HG03520 (cell line): ENCODE results near the gene KAT6B.
"Not testable (repeated sequence)": the region's sequence is repeated elsewhere in the genome, so short reads cannot be mapped to it uniquely, and the experiment has no call there.

Experiments
- ATAC-seq: cut with Tn5 transposase; IDR thresholded peaks from one replicate; pipeline ENCODE4 v1.9.1; 2021; ENCODE audit warnings: mild to moderate bottlenecking, moderate library complexity; ENCODE audit not compliant: unreplicated experiment

The KAT6B gene

GRCh38 chr10:75029857-75030256, 203.5 kb downstream of the KAT6B start:
- ATAC-seq, result no peak

GRCh38 chr10:75030371-75030770, 204.0 kb downstream of the KAT6B start:
- no peak for ATAC-seq

- no peak for ATAC-seq
These were observed 205.7 kb downstream of the KAT6B start for GRCh38 chr10:75032119-75032518.

DNA sequence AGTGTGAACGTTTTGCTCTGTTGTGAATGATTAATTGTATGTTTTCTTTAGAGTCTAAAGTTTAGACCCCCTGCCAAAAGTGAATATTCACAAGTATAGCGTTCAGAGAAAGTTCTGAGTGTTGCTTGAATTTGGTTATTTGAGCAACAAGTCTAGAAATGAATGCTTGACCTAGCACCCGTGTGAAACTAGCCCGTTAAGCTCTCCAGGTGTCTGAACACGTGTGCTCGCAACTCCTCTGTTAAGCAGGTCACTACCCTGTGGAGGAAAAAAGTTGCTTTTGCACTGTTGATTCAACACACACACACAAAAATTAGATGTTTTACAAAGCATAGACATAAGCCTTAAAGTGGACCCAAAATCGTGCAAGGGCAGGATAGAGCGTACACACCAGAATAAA, 206.4 kb downstream of the KAT6B start:
- ATAC-seq, result no peak

DNA sequence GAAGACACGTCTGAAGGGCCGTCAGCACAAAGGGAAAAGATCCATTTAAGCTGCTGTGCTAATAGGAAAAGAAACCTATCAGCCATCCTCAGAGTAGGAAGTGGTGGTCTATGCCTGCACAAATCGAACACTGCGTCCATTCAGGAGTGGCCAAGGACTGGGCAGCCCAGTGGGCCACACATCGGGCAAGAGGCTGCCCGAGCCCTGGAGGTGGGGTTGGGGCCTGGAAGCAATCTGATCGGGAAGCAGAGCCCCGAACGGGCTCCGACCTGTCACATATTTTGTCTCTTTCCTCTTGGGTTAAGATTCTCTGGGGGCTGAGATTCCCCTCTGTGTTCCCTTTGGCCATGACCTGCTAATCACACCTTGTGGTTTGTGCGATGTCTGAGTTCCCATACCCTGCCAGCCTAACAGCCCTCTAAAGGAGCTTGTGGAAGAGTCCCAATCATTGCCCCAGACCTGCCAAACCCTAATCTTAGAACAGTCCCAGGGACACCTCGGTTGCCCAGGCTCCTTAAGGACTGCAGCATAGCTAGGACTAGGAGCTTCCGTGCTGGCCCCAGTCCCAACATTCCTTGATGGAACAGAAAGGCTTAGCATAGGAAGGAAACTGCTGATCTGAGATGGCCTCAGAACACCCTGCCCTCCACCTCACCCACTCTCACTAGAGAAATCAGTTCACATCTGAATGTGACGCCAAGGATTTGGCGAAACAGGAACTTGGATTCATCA, 207.2 kb downstream of the KAT6B start:
- no peak for ATAC-seq

DNA sequence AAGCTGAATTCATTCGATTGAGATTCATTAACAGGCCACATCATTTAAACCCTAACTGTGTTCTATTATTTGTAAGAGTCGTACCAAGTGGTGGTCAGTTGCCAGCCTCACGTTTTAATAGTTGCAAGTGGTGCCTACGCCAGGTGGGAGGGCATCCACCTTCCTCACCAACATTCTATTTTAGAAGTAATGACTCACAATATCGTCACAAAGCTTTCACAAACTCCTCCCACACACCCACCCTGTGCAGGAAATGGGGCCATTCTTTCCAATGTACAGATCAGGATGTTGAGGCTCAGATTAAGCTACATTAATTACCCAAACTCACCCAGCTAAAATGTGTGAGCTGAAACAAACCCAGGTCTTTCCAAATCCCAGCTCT, 207.7 kb downstream of the KAT6B start:
- ATAC-seq, result no peak

- no peak for ATAC-seq
These were observed 208.4 kb downstream of the KAT6B start for GRCh38 chr10:75034714-75035258.

DNA sequence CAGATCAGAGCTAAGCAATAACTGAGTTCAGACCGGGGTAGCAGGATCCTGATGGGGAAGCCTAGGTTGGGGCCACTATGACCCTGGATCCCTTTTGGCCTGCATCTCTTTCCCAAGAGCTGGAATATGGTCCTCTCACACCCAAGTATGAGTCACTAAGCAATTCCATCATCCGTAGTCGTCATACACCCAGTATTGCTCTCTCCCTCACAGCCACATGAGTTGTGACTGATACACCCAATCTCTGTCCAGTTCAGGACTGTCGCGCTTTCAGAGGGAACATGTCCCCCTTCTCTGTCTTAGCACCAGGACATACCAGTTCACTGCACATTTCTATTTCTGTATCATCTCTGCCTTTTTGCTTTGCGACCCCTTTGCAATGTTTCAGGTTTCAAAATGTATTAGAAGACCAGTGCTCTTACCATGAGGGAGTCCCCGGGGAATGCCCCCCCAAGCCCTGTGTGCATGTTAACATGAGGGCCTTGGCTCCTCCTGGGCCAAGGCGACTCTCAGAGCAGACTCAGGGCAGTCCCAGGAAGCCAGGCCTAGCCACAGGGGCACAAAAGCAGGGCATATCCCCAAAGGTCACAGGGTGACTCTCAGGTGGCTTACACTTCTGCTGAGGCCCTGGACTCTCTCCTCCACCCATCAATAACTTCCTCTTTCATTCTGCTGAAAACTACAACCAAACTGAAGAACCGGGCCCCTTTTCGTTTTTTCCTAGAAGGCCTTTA, 209.7 kb downstream of the KAT6B start:
- no peak for ATAC-seq

GRCh38 chr10:75037171-75038153, 211.1 kb downstream of the KAT6B start:
- ATAC-seq, result no peak

- no peak for ATAC-seq
These were observed 211.9 kb downstream of the KAT6B start for GRCh38 chr10:75038335-75038734.

- no peak for ATAC-seq
These were observed 214.2 kb downstream of the KAT6B start for GRCh38 chr10:75040576-75040975.

GRCh38 chr10:75042292-75042974, 216.0 kb downstream of the KAT6B start:
- no peak for ATAC-seq

DNA sequence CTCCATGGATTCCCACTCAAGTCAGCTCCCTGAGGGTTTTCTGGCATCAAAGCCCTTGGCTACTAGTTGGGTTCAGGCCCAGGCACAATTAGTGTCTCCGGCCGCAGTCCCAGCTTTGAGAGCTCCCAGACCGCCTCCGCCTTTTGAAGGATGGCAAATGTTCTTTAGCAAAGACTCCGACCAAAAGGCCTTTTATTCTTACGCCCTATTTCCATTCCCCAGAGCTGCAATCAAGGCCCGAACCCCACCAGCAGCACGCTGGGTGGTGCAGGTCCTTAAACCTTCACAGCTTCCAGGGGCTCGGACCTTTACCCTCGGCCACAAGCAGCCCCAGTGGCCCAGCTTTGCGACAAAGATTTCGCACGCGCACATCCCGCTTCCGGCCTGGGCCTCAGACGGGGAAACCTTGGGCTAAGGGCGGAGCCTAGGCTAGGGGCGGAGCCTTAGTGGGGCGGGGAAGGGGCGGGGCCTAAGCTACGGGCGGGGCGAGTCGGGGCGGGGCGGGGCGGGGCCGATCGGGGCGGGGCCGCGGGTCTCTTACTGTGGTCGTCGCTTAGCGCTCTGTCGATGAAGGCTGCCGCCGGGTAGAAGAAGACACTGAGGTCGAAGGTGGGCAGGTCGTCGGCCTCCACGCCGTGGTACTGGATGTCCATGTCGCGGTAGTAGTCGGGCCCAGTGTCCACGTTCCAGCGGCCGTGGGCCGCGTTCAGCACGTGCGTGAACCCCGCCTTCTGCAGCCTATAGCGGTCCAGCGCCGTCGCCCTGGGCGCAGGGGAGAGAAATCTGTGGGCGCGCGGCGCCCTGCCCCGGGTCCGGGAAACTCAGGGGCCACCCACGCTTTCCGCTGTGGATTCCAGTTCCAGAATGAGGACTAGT, 217.1 kb downstream of the KAT6B start:
- no peak for ATAC-seq

DNA sequence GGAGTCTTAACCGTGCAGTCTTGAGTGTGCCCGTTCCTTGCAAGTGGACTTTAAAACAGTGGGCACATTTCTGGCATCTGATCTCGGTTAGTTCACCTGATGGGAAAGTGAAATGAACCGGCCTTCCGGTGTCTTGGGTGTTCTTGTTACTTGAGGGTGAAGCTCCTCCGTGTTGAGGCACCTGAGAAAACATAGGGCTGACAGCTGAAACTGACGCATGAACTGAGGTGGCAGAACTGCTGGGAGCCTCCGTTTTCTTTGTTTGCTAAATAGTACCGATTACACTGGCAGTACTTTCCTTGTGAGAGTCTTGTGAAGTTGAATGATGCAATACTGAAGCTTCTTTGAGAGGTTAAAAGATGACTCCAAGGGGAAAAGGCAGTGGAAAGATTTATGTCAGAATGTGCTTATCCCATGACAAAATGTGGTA, 222.3 kb downstream of the KAT6B start:
- no peak for ATAC-seq

- no peak for ATAC-seq
These were observed 223.1 kb downstream of the KAT6B start for GRCh38 chr10:75049316-75050148.

- ATAC-seq, result no peak
These were observed 223.9 kb downstream of the KAT6B start for GRCh38 chr10:75050149-75050919.

GRCh38 chr10:75051308-75051707, 224.9 kb downstream of the KAT6B start:
- no peak for ATAC-seq

DNA sequence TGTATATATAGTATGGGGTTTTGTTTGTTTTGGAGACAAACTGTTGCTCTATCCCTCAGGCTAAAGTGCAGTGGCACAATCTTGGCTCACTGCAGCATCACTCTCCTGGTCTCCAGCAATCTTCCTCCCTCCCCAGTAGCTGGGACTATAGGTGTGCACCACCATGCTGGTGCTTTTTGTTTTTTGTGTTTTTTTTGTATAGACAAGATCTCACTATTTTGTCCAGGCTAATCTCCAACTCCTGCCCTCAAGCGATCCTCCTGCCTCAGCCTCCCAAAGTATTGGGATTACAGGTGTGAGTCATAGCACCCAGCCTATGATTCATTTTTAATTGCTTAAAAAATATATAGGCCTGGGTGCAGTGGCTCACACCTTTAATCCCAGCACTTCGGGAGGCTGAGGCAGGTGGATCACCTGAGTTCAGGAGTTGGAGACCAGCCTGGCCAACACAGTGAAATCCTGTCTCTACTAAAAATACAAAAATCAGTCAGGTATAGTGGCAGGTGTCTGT, 229.6 kb downstream of the KAT6B start:
- not testable (repeated sequence) for ATAC-seq
